GM23338 (cell line): Measurements from ENCODE around the gene CERK. TPM values are rescaled to one million over a fixed set of nuclear protein-coding genes. Genes with fewer than 3 reads are reported as not detected.

Experiments
- CREB1 ChIP-seq: fragments of 250-450 bp; sonication (Bioruptor Pico); IDR thresholded peaks from 2 replicates; pipeline ENCODE4 v1.5.0; 2020; ENCODE audit warnings: low read depth, mild to moderate bottlenecking, moderate library complexity
- EZH2 ChIP-seq: fragments of 200-600 bp; sonication (generic); IDR thresholded peaks from one replicate; pipeline ENCODE4 v1.8.0; 2017; ENCODE audit warnings: antibody characterized with exemption, mild to moderate bottlenecking, low read depth; ENCODE audit not compliant: unreplicated experiment
- EZH2phosphoT487 ChIP-seq: fragments of 200-600 bp; sonication (generic); IDR thresholded peaks from one replicate; pipeline ENCODE4 v1.8.1; 2018; ENCODE audit warnings: antibody characterized with exemption; ENCODE audit not compliant: unreplicated experiment
- JUNB ChIP-seq: IDR thresholded peaks from one replicate; pipeline ENCODE4 v1.6.1; 2016; ENCODE audit warnings: antibody characterized with exemption; ENCODE audit not compliant: unreplicated experiment
- NANOG ChIP-seq: IDR thresholded peaks from 2 replicates; pipeline ENCODE4 v1.6.1; 2016; ENCODE audit warnings: antibody characterized with exemption, borderline replicate concordance
- ZNF114 ChIP-seq: fragments of 250-450 bp; sonication (Bioruptor Pico); IDR thresholded peaks from 2 replicates; pipeline ENCODE4 v1.5.0; 2020; ENCODE audit warnings: mild to moderate bottlenecking, moderate library complexity
- ZNF331 ChIP-seq: fragments of 250-450 bp; sonication (Bioruptor Pico); IDR thresholded peaks from 2 replicates; pipeline ENCODE4 v1.5.0; 2020; ENCODE audit warnings: low read depth, mild to moderate bottlenecking, moderate library complexity
- polyA plus RNA-seq: library from polyadenylated mRNA; unstranded; fragments of >200 nt; fragmentation: Nextera tagmentation; extraction: Ambion mirVana; gene quantifications from 2 replicates; pipeline ENCODE4 v1.2.1, GENCODE V29; 2016
- total RNA-seq: library from RNA; depleted of rRNA; stranded (reverse); fragments of >200 nt; shearing (Covaris generic); gene quantifications from 2 replicates; pipeline ENCODE4 v1.2.3, GENCODE V29; 2014
- TF ChIP-seq, protein P1 (sequence below): fragments of 250-450 bp; sonication (Bioruptor Pico); IDR thresholded peaks from 2 replicates; pipeline ENCODE4 v1.5.0; 2020; ENCODE audit warnings: mild to moderate bottlenecking, moderate library complexity
- TF ChIP-seq, protein P2 (sequence below): IDR thresholded peaks from one replicate; pipeline ENCODE4 v1.6.1; 2018; ENCODE audit warnings: antibody characterized with exemption; ENCODE audit not compliant: unreplicated experiment
- TF ChIP-seq, protein P3 (sequence below), 2 experiments: fragments of 200-600 bp in 1 of 2; sonication (generic) in 1 of 2; conservative IDR thresholded peaks; 2 replicates each; pipeline versions ENCODE4 v1.5.1 to v1.6.1; 2016 to 2017; ENCODE audit warnings: antibody characterized with exemption in 2 of 2, low read depth in 2 of 2, mild to moderate bottlenecking in 2 of 2, moderate library complexity in 1 of 2

Gene CERK
- total and polyA plus RNA-seq, 2 experiments from 2014 or later = 12.7 to 62.9 TPM

DNA sequence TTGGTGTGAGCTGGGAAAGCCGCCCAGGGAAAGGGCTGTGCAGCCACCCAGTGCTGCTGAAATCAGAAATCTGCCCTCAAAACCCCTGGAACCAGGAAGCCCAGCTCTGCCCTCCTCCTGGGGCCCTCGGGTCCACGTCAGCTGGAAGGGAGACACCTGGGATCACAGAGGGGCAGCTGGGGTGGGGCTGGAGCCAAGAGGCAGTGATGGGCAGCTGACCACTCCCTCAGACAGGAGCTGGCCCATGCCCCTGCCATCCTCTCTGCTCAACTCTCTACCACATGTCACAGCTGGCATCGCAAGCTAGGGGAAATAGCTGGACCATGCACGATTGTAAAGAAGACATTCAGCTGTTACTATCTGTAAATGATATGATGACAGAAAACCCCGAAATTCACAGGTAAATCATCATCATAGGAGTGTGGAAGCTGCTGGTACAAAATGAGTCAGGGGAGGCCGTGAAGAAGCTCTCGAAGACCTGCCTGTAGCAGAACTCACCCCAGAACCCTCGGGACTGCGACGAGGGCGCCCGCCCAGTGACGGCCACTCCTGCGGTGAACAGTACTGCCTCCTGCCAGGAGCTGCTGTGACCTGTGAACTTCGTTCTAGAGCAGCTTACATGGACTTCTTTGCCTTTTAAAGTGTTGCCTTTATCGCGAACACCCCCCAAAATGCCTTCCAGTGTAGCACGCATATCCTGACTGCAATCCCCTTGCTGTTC lies 55.9 kb downstream of the CERK start (continued):
- TF ChIP-seq, protein P1, sequence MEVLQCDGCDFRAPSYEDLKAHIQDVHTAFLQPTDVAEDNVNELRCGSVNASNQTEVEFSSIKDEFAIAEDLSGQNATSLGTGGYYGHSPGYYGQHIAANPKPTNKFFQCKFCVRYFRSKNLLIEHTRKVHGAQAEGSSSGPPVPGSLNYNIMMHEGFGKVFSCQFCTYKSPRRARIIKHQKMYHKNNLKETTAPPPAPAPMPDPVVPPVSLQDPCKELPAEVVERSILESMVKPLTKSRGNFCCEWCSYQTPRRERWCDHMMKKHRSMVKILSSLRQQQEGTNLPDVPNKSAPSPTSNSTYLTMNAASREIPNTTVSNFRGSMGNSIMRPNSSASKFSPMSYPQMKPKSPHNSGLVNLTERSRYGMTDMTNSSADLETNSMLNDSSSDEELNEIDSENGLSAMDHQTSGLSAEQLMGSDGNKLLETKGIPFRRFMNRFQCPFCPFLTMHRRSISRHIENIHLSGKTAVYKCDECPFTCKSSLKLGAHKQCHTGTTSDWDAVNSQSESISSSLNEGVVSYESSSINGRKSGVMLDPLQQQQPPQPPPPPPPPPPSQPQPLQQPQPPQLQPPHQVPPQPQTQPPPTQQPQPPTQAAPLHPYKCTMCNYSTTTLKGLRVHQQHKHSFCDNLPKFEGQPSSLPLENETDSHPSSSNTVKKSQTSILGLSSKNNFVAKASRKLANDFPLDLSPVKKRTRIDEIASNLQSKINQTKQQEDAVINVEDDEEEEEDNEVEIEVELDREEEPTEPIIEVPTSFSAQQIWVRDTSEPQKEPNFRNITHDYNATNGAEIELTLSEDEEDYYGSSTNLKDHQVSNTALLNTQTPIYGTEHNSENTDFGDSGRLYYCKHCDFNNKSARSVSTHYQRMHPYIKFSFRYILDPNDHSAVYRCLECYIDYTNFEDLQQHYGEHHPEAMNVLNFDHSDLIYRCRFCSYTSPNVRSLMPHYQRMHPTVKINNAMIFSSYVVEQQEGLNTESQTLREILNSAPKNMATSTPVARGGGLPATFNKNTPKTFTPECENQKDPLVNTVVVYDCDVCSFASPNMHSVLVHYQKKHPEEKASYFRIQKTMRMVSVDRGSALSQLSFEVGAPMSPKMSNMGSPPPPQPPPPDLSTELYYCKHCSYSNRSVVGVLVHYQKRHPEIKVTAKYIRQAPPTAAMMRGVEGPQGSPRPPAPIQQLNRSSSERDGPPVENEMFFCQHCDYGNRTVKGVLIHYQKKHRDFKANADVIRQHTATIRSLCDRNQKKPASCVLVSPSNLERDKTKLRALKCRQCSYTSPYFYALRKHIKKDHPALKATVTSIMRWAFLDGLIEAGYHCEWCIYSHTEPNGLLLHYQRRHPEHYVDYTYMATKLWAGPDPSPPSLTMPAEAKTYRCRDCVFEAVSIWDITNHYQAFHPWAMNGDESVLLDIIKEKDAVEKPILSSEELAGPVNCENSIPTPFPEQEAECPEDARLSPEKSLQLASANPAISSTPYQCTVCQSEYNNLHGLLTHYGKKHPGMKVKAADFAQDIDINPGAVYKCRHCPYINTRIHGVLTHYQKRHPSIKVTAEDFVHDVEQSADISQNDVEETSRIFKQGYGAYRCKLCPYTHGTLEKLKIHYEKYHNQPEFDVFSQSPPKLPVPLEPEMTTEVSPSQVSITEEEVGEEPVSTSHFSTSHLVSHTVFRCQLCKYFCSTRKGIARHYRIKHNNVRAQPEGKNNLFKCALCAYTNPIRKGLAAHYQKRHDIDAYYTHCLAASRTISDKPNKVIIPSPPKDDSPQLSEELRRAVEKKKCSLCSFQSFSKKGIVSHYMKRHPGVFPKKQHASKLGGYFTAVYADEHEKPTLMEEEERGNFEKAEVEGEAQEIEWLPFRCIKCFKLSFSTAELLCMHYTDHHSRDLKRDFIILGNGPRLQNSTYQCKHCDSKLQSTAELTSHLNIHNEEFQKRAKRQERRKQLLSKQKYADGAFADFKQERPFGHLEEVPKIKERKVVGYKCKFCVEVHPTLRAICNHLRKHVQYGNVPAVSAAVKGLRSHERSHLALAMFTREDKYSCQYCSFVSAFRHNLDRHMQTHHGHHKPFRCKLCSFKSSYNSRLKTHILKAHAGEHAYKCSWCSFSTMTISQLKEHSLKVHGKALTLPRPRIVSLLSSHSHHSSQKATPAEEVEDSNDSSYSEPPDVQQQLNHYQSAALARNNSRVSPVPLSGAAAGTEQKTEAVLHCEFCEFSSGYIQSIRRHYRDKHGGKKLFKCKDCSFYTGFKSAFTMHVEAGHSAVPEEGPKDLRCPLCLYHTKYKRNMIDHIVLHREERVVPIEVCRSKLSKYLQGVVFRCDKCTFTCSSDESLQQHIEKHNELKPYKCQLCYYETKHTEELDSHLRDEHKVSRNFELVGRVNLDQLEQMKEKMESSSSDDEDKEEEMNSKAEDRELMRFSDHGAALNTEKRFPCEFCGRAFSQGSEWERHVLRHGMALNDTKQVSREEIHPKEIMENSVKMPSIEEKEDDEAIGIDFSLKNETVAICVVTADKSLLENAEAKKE (CRISPR knock-in tag) = no peak
- TF ChIP-seq, protein P2, sequence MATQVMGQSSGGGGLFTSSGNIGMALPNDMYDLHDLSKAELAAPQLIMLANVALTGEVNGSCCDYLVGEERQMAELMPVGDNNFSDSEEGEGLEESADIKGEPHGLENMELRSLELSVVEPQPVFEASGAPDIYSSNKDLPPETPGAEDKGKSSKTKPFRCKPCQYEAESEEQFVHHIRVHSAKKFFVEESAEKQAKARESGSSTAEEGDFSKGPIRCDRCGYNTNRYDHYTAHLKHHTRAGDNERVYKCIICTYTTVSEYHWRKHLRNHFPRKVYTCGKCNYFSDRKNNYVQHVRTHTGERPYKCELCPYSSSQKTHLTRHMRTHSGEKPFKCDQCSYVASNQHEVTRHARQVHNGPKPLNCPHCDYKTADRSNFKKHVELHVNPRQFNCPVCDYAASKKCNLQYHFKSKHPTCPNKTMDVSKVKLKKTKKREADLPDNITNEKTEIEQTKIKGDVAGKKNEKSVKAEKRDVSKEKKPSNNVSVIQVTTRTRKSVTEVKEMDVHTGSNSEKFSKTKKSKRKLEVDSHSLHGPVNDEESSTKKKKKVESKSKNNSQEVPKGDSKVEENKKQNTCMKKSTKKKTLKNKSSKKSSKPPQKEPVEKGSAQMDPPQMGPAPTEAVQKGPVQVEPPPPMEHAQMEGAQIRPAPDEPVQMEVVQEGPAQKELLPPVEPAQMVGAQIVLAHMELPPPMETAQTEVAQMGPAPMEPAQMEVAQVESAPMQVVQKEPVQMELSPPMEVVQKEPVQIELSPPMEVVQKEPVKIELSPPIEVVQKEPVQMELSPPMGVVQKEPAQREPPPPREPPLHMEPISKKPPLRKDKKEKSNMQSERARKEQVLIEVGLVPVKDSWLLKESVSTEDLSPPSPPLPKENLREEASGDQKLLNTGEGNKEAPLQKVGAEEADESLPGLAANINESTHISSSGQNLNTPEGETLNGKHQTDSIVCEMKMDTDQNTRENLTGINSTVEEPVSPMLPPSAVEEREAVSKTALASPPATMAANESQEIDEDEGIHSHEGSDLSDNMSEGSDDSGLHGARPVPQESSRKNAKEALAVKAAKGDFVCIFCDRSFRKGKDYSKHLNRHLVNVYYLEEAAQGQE = no peak
- TF ChIP-seq ZNF331 (CRISPR knock-in tag) = no peak
- no peak for TF ChIP-seq ZNF114 (CRISPR knock-in tag)
- no peak for TF ChIP-seq NANOG
- no peak for TF ChIP-seq EZH2
- TF ChIP-seq, protein P3, sequence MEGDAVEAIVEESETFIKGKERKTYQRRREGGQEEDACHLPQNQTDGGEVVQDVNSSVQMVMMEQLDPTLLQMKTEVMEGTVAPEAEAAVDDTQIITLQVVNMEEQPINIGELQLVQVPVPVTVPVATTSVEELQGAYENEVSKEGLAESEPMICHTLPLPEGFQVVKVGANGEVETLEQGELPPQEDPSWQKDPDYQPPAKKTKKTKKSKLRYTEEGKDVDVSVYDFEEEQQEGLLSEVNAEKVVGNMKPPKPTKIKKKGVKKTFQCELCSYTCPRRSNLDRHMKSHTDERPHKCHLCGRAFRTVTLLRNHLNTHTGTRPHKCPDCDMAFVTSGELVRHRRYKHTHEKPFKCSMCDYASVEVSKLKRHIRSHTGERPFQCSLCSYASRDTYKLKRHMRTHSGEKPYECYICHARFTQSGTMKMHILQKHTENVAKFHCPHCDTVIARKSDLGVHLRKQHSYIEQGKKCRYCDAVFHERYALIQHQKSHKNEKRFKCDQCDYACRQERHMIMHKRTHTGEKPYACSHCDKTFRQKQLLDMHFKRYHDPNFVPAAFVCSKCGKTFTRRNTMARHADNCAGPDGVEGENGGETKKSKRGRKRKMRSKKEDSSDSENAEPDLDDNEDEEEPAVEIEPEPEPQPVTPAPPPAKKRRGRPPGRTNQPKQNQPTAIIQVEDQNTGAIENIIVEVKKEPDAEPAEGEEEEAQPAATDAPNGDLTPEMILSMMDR (conservative IDR thresholded peaks at IDR 0.05; ENCODE audit: low read depth in 2 of 2) = no peak
- no peak for TF ChIP-seq CREB1
- TF ChIP-seq JUNB = no peak
- TF ChIP-seq EZH2phosphoT487 = no peak
